ENCODE data around the gene OR6T1. TPM values are rescaled to one million over a fixed set of nuclear protein-coding genes. Genes with fewer than 3 reads are reported as not detected.

Gene OR6T1
- total and polyA plus RNA-seq, 5 experiments from 2014 or later: not detected

DNA sequence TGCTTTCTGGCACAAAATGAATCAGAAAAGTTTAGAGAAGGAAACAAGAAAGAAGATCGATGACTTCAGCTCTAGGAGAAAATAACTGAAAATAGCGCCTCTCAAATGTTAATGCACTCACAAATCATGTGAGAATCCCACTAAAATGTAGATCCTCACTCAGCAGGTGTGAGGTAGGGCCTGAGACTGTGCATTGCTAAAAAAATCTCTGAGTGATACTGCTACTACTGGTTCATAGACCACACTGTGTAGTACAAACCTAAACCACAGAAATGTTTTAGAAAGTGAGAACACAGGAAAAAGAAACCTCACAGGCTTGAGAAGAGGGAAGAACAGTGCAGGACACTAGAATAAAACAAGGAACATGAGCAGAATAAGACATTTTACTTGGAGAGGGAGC, 39.7 kb downstream of the OR6T1 start:
- Mint-ChIP-seq H3K27me3 (peaks cover 6 to 11% (median 7%) of the 10 kb centered on the region in 5 donors), H3K4me3 (no peak overlapping the region), H3K9me3 (no peaks in the 10 kb centered on the region), H3K4me1 (no peaks in the 10 kb centered on the region), H3K27ac (no peak overlapping the region), H3K36me3 (no peaks in the 10 kb centered on the region)
- ATAC-seq (no peak), DNase-seq (no peak)
- POLR2A ChIA-PET: no interaction called here

DNA sequence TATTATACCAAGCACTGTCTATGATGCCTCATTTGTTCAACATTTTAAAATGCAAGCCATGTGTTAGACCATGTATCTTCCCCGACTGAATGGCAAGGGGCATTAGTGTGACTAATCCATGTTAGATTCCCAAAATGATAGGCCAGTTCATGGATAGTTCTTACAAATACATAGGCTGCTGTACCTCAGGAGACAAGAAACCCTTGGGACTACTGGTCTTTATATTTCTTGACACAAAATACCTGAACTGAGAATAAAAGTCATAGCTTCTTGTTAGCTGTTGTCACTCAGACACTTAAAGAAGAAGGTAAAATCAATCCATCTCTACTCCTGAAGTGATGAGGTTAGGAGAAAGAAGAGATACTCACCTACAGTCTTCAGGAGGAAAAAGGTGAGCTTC, 41.8 kb downstream of the OR6T1 start, which contains the start of gene OR8D4:
Gene OR8D4 (plus strand): TSS at position 301 of the 400 bp plus-strand sequence. CDS start 4,265 bp downstream, outside the sequence.
- Mint-ChIP-seq H3K27me3 (peaks cover 0 to 5% (median 3%) of the 10 kb centered on the region in 5 donors), H3K4me1 (no peaks in the 10 kb centered on the region), H3K4me3 (no peak within 1 kb of the TSS), H3K9me3 (no peaks in the 10 kb centered on the region), H3K36me3 (no peaks in the 10 kb centered on the region), H3K27ac (no peak within 1 kb of the TSS)
- no peak for DNase-seq
- POLR2A ChIA-PET: no interaction called here
- ATAC-seq: no peak

DNA sequence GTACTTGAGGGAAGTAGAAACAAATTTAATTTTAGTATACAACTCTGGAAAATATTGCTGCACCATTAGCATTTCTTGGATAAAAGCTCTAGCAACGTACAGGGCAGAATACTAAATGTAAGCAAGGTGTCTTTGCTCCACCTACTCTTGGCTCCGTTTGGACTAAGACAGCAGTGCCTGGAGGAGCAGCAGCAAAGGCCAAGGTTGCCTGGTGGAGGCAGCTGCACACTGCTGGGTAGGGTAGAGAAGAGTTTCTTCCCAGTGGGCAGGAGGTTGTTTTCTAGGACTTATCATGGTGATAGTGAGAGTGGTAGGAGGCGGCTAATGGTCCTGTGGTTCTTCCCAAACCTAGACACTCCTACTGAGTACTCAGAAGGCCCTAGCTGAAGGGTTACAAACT, 43.8 kb downstream of the OR6T1 start:
- DNase-seq: no peak
- POLR2A ChIA-PET: no interaction called here
- Mint-ChIP-seq H3K27me3 (peaks cover 0 to 8% (median 3%) of the 10 kb centered on the region in 5 donors), H3K27ac (no peak overlapping the region), H3K4me3 (no peak overlapping the region), H3K9me3 (no peaks in the 10 kb centered on the region), H3K36me3 (no peaks in the 10 kb centered on the region), H3K4me1 (no peaks in the 10 kb centered on the region)
- ATAC-seq: no peak

Other genes starting within 250 kb of the OR6T1 start
- 10 to 100 TPM; 27.0 to 30.4 TPM for gene ZNF202, start 202.2 kb downstream of the OR6T1 start, total RNA-seq
- gene ZNF202, start 202.2 kb downstream of the OR6T1 start, polyA plus RNA-seq: 10 to 100 TPM in 1 of 3 donors, 1 to 10 TPM in 2; 5.3 to 13.2 (median 6.6) TPM
- not detected for gene OR6X1, start 189.3 kb downstream of the OR6T1 start, total RNA-seq
- not detected for gene OR6X1, start 189.3 kb downstream of the OR6T1 start, polyA plus RNA-seq
- gene OR6M1, start 137.5 kb downstream of the OR6T1 start, total RNA-seq: not detected
- not detected for gene OR6M1, start 137.5 kb downstream of the OR6T1 start, polyA plus RNA-seq
- not detected for gene TMEM225, start 58.2 kb downstream of the OR6T1 start, total RNA-seq
- not detected for gene TMEM225, start 58.2 kb downstream of the OR6T1 start, polyA plus RNA-seq
- gene OR8D4, start 41.7 kb downstream of the OR6T1 start, total RNA-seq: not detected
- not detected for gene OR8D4, start 41.7 kb downstream of the OR6T1 start, polyA plus RNA-seq
- not detected for gene OR4D5, start 4.2 kb downstream of the OR6T1 start, total RNA-seq
- not detected for gene OR4D5, start 4.2 kb downstream of the OR6T1 start, polyA plus RNA-seq
- not detected for gene OR10S1, start 33.9 kb upstream of the OR6T1 start, total RNA-seq
- not detected for gene OR10S1, start 33.9 kb upstream of the OR6T1 start, polyA plus RNA-seq
- not detected for gene OR10G6, start 51.3 kb upstream of the OR6T1 start, total RNA-seq
- gene OR10G6, start 51.3 kb upstream of the OR6T1 start, polyA plus RNA-seq: not detected
- not detected for gene OR10G4, start 69.2 kb upstream of the OR6T1 start, total RNA-seq
- gene OR10G4, start 69.2 kb upstream of the OR6T1 start, polyA plus RNA-seq: not detected
- not detected for gene OR10G9, start 79.2 kb upstream of the OR6T1 start, total RNA-seq
- gene OR10G9, start 79.2 kb upstream of the OR6T1 start, polyA plus RNA-seq: not detected
- not detected for gene OR10G8, start 83.0 kb upstream of the OR6T1 start, total RNA-seq
- gene OR10G8, start 83.0 kb upstream of the OR6T1 start, polyA plus RNA-seq: not detected
- gene OR10G7, start 97.5 kb upstream of the OR6T1 start, total RNA-seq: not detected
- not detected for gene OR10G7, start 97.5 kb upstream of the OR6T1 start, polyA plus RNA-seq
- 1 to 10 TPM; 7.9 to 8.9 TPM for gene VWA5A, start 171.6 kb upstream of the OR6T1 start, total RNA-seq
- 10 to 100 TPM in 1 of 3 donors, 1 to 10 TPM in 2; 5.8 to 10.8 (median 9.1) TPM for gene VWA5A, start 171.6 kb upstream of the OR6T1 start, polyA plus RNA-seq
- not detected for gene OR10D3, start 239.5 kb upstream of the OR6T1 start, total RNA-seq
- not detected for gene OR10D3, start 239.5 kb upstream of the OR6T1 start, polyA plus RNA-seq